CD4-positive, CD25-positive, alpha-beta regulatory T cell (primary cell): ENCODE data around the gene FIBCD1. TPM values are rescaled to one million over a fixed set of nuclear protein-coding genes. Genes with fewer than 3 reads are reported as not detected.
A peak's percentile ranks its signal among the peaks of the same experiment; 100 is the strongest.

Experiments used
- ATAC-seq, 2 donors: fragments of 150-1000 bp; cut with Tn5 transposase; one replicate each; pipeline ENCODE4 v1.10.0; 2021; ENCODE audit warnings: low read depth in 2 of 2, moderate number of reproducible peaks in 2 of 2, moderate library complexity in 1 of 2
- DNase-seq, 3 donors: peaks; one replicate each; pipeline versions ENCODE4 v3.0.0 to v3.0.0-alpha.2; 2012 to 2022; ENCODE audit warnings: mixed read lengths in 1 of 3
- H3K27ac ChIP-seq: one replicate; pipeline ENCODE4 v1.7.0; 2013; ENCODE audit warnings: mild to moderate bottlenecking, low read length; ENCODE audit not compliant: insufficient read depth, poor library complexity, severe bottlenecking
- H3K27me3 ChIP-seq: one replicate; pipeline ENCODE4 v1.7.0; 2013; ENCODE audit warnings: low read length; ENCODE audit not compliant: control insufficient read depth, insufficient read depth
- H3K36me3 ChIP-seq: one replicate; pipeline ENCODE4 v1.7.0; 2013; ENCODE audit warnings: mild to moderate bottlenecking, low read length, moderate library complexity; ENCODE audit not compliant: control insufficient read depth, insufficient read depth
- H3K4me1 ChIP-seq: 2 replicates; pipeline ENCODE4 v1.7.0; 2013; ENCODE audit warnings: mild to moderate bottlenecking, low read length; ENCODE audit not compliant: insufficient read depth, control insufficient read depth, poor library complexity, severe bottlenecking
- H3K4me3 ChIP-seq: one replicate; pipeline ENCODE4 v1.7.0; 2013; ENCODE audit warnings: low read depth, mild to moderate bottlenecking, low read length, moderate library complexity
- H3K9me3 ChIP-seq, 2 experiments: 1 replicate in 1 of 2; 2 replicates in 1 of 2; pipeline ENCODE4 v1.7.0; 2013; ENCODE audit warnings: low read length in 2 of 2, mild to moderate bottlenecking in 1 of 2, moderate library complexity in 1 of 2; ENCODE audit not compliant: control insufficient read depth in 2 of 2
- H3K27ac Mint-ChIP-seq, 3 donors: one replicate each; pipeline ENCODE4 v1.8.0; 2020 to 2022; ENCODE audit warnings: mild to moderate bottlenecking in 3 of 3, mixed read lengths in 3 of 3, moderate library complexity in 2 of 3
- H3K27me3 Mint-ChIP-seq: one replicate; pipeline ENCODE4 v1.8.0; 2022; ENCODE audit warnings: mild to moderate bottlenecking, mixed read lengths
- H3K36me3 Mint-ChIP-seq: one replicate; pipeline ENCODE4 v1.8.0; 2020; ENCODE audit warnings: mixed read lengths
- H3K4me1 Mint-ChIP-seq, 4 donors: one replicate each; pipeline ENCODE4 v1.8.0; 2020 to 2022; ENCODE audit warnings: mixed read lengths in 4 of 4, mild to moderate bottlenecking in 1 of 4
- H3K4me3 Mint-ChIP-seq, 4 donors: one replicate each; pipeline ENCODE4 v1.8.0; 2020 to 2022; ENCODE audit warnings: mild to moderate bottlenecking in 4 of 4, mixed read lengths in 4 of 4, moderate library complexity in 3 of 4
- H3K9me3 Mint-ChIP-seq, 7 donors: one replicate each; pipeline ENCODE4 v1.8.0; 2020 to 2022; ENCODE audit warnings: mixed read lengths in 7 of 7, mild to moderate bottlenecking in 3 of 7, moderate library complexity in 2 of 7
- polyA plus RNA-seq, 4 donors: library from polyadenylated mRNA; unstranded; fragments of 300-500 nt; fragmentation: Illumina TruSeq; gene quantifications; one replicate each; pipeline ENCODE4 v1.2.3, GENCODE V29; 2021
- total RNA-seq: library from RNA; stranded (reverse); gene quantifications from one replicate; pipeline ENCODE4 v1.2.3, GENCODE V29; 2022

FIBCD1 gene
- total and polyA plus RNA-seq, 5 donors from 2014 or later, result not detected

DNA sequence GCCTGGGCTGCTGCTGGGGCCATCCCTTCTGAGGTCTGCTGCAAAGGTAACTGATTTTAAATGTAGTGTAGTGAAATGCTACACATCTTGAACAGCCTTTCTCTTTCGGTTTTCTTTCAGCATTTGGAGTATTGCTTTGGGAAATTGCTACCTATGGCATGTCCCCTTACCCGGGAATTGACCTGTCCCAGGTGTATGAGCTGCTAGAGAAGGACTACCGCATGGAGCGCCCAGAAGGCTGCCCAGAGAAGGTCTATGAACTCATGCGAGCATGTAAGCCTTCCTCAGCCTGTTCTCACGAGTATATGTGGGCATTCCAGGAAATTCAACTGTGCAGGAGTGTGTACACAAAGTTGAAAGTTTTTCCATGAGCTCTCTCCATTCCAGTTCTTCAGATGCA lies 60.8 kb downstream of the FIBCD1 start:
- Mint-ChIP-seq H3K4me1 (no peaks in the 10 kb centered on the region), H3K36me3 (peaks cover 43% of the 10 kb centered on the region), H3K4me3 (no peak overlapping the region), H3K27me3 (no peaks in the 10 kb centered on the region), H3K9me3 (no peaks in the 10 kb centered on the region), H3K27ac (no peak overlapping the region)
- no peak overlapping the region for H3K4me3 ChIP-seq
- peaks cover 49% of the 10 kb centered on the region for H3K36me3 ChIP-seq
- H3K9me3 ChIP-seq, result no peaks in the 10 kb centered on the region
- H3K4me1 ChIP-seq, result no peaks in the 10 kb centered on the region
- ATAC-seq (no peak), DNase-seq (no peak)
- no peaks in the 10 kb centered on the region for H3K27me3 ChIP-seq
- H3K27ac ChIP-seq, result no peak overlapping the region

DNA sequence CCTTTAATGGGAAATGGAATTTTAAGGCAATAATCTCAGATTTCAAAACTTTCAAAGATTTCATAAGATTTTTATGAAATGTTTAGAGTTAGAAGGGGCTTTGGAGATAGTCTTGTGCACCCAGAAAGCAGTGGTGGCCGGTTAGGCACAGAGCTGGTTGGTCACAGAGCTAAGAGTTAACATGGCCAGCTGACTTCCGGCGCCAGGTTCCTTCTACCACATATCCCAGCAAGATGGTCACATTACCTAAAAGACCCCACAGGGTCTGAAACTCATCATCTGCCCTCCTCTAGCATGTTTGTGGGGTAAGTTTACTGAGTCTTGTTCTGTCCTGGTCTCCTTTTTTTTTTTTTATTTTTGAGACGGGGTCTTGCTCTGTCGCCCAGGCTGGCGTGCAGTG lies 61.7 kb downstream of the FIBCD1 start:
- H3K27ac Mint-ChIP-seq, result no peak overlapping the region
- Histone ChIP-seq H3K4me3 (no peak overlapping the region), H3K9me3 (no peaks in the 10 kb centered on the region), H3K27ac (no peak overlapping the region), H3K36me3 (peaks cover 58% of the 10 kb centered on the region), H3K4me1 (no peaks in the 10 kb centered on the region), H3K27me3 (no peaks in the 10 kb centered on the region)
- no peaks in the 10 kb centered on the region for H3K9me3 Mint-ChIP-seq
- no peak for DNase-seq
- no peak for ATAC-seq
- peaks cover 52% of the 10 kb centered on the region for H3K36me3 Mint-ChIP-seq
- H3K4me1 Mint-ChIP-seq, result no peaks in the 10 kb centered on the region
- peak overlapping the region in 1 of 4 donors; percentile 90 for H3K4me3 Mint-ChIP-seq
- no peaks in the 10 kb centered on the region for H3K27me3 Mint-ChIP-seq

DNA sequence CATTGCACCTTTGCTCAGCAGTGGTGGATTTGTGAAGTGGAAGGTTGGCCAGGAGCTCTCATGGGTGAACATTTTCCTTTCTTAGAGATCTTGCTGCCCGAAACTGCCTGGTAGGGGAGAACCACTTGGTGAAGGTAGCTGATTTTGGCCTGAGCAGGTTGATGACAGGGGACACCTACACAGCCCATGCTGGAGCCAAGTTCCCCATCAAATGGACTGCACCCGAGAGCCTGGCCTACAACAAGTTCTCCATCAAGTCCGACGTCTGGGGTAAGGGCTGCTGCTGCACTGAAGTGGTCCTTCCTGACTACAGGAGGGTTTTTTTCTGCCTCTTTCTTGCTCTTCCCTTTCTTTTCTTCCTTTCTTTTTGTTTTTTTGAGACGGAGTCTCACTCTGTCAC lies 64.3 kb downstream of the FIBCD1 start:
- DNase-seq (no peak), ATAC-seq (no peak)
- Histone ChIP-seq H3K9me3 (no peaks in the 10 kb centered on the region), H3K36me3 (peaks cover 43% of the 10 kb centered on the region), H3K27me3 (no peaks in the 10 kb centered on the region), H3K4me3 (no peak overlapping the region), H3K4me1 (no peaks in the 10 kb centered on the region), H3K27ac (no peak overlapping the region)
- H3K36me3 Mint-ChIP-seq, result peaks cover 45% of the 10 kb centered on the region
- H3K27me3 Mint-ChIP-seq, result no peaks in the 10 kb centered on the region
- H3K27ac Mint-ChIP-seq, result no peak overlapping the region
- H3K4me3 Mint-ChIP-seq, result no peak overlapping the region
- peaks cover 0 to 7% (median 1%) of the 10 kb centered on the region in 4 donors for H3K4me1 Mint-ChIP-seq
- no peaks in the 10 kb centered on the region for H3K9me3 Mint-ChIP-seq

DNA sequence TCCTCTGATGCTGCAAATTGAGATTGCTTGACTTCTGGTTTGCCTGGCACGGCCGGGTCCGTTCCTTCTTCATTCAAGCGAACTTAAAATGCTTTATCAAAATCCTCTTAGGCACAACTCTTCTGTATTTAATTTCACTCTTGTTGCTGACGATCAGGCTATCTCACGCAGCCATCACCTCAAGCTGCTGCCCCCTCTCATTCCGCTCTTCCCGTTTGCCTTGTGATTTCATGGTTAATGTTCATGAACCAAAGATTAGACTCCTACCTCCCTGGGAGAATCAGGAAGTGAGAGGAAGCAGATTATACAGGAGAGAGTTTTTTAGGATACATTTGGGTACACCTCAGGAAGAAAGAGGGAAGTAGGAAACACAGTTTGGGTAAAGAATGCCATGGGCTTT lies 65.1 kb downstream of the FIBCD1 start:
- Histone ChIP-seq H3K4me1 (no peaks in the 10 kb centered on the region), H3K27ac (no peak overlapping the region), H3K27me3 (no peaks in the 10 kb centered on the region), H3K4me3 (no peak overlapping the region), H3K9me3 (no peaks in the 10 kb centered on the region), H3K36me3 (peaks cover 36% of the 10 kb centered on the region)
- DNase-seq (no peak), ATAC-seq (no peak)
- H3K4me3 Mint-ChIP-seq, result no peak overlapping the region
- H3K4me1 Mint-ChIP-seq, result peaks cover 0 to 7% (median 1%) of the 10 kb centered on the region in 4 donors
- H3K36me3 Mint-ChIP-seq, result peaks cover 38% of the 10 kb centered on the region
- H3K27me3 Mint-ChIP-seq, result no peaks in the 10 kb centered on the region
- no peaks in the 10 kb centered on the region for H3K9me3 Mint-ChIP-seq
- no peak overlapping the region for H3K27ac Mint-ChIP-seq

DNA sequence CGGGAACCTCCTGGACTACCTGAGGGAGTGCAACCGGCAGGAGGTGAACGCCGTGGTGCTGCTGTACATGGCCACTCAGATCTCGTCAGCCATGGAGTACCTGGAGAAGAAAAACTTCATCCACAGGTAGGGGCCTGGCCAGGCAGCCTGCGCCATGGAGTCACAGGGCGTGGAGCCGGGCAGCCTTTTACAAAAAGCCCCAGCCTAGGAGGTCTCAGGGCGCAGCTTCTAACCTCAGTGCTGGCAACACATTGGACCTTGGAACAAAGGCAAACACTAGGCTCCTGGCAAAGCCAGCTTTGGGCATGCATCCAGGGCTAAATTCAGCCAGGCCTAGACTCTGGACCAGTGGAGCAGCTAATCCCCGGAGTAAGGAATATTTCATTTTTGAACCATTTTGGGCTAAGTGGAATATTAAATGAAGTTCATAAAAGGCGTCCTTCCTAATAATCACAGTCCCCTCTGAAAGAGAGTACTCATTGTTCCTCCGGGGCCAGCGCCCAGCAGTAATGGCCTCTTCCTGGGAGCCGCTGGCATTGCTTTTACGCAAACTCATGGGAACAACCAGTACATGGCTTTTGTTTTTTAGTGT lies 66.0 kb downstream of the FIBCD1 start:
- peaks cover 0 to 7% (median 1%) of the 10 kb centered on the region in 4 donors for H3K4me1 Mint-ChIP-seq
- DNase-seq (no peak), ATAC-seq (no peak)
- no peaks in the 10 kb centered on the region for H3K27me3 Mint-ChIP-seq
- no peak overlapping the region for H3K27ac Mint-ChIP-seq
- H3K36me3 ChIP-seq, result peaks cover 32% of the 10 kb centered on the region
- H3K27ac ChIP-seq, result no peak overlapping the region
- no peaks in the 10 kb centered on the region for H3K4me1 ChIP-seq
- no peak overlapping the region for H3K4me3 Mint-ChIP-seq
- H3K9me3 Mint-ChIP-seq, result no peaks in the 10 kb centered on the region
- H3K36me3 Mint-ChIP-seq, result peaks cover 37% of the 10 kb centered on the region
- no peaks in the 10 kb centered on the region for H3K27me3 ChIP-seq
- no peaks in the 10 kb centered on the region for H3K9me3 ChIP-seq
- no peak overlapping the region for H3K4me3 ChIP-seq

DNA sequence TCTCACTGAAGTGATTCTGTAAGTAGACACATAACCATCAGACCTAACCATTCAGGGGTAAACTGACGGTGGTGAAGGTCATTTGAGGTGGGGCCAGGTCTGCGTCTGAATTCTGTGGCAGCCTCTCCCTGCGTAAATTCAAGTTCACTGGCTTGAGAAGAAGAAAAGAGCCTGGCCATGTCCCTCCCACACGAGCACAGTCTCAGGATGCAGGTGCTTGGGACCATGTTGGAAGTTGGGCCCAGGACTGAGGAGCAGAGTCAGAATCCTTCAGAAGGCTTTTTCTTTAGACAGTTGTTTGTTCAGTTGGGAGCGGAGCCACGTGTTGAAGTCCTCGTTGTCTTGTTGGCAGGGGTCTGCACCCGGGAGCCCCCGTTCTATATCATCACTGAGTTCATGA lies 66.5 kb downstream of the FIBCD1 start:
- no peaks in the 10 kb centered on the region for H3K9me3 ChIP-seq
- H3K4me1 ChIP-seq, result no peaks in the 10 kb centered on the region
- no peak overlapping the region for H3K27ac ChIP-seq
- peaks cover 32% of the 10 kb centered on the region for H3K36me3 ChIP-seq
- H3K27ac Mint-ChIP-seq, result no peak overlapping the region
- peaks cover 37% of the 10 kb centered on the region for H3K36me3 Mint-ChIP-seq
- no peaks in the 10 kb centered on the region for H3K27me3 Mint-ChIP-seq
- no peak overlapping the region for H3K4me3 ChIP-seq
- H3K4me3 Mint-ChIP-seq, result no peak overlapping the region
- H3K4me1 Mint-ChIP-seq, result peaks cover 0 to 7% (median 1%) of the 10 kb centered on the region in 4 donors
- H3K9me3 Mint-ChIP-seq, result no peaks in the 10 kb centered on the region
- ATAC-seq (no peak), DNase-seq (no peak)
- no peaks in the 10 kb centered on the region for H3K27me3 ChIP-seq

DNA sequence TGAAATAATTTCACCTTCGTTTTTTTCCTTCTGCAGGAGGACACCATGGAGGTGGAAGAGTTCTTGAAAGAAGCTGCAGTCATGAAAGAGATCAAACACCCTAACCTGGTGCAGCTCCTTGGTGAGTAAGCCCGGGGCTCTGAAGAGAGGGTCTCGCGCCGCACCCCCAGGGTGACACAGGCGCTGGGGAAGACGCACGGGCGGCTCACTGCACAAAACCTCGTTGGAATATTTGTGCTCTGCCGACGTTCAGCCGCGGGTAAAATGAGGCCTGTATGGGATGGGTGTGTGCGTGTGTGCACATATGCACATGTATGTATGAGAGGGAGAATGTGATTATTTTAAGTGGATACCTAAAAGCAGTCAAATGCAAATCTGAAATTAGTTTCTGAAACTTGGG lies 67.0 kb downstream of the FIBCD1 start:
- Histone ChIP-seq H3K4me3 (no peak overlapping the region), H3K27me3 (no peaks in the 10 kb centered on the region), H3K9me3 (no peaks in the 10 kb centered on the region), H3K27ac (no peak overlapping the region), H3K4me1 (no peaks in the 10 kb centered on the region), H3K36me3 (peaks cover 32% of the 10 kb centered on the region)
- ATAC-seq (no peak), DNase-seq (no peak)
- no peak overlapping the region for H3K4me3 Mint-ChIP-seq
- H3K4me1 Mint-ChIP-seq, result peaks cover 0 to 7% (median 1%) of the 10 kb centered on the region in 4 donors
- H3K27ac Mint-ChIP-seq, result no peak overlapping the region
- H3K36me3 Mint-ChIP-seq, result peaks cover 37% of the 10 kb centered on the region
- H3K9me3 Mint-ChIP-seq, result no peaks in the 10 kb centered on the region
- H3K27me3 Mint-ChIP-seq, result no peaks in the 10 kb centered on the region

DNA sequence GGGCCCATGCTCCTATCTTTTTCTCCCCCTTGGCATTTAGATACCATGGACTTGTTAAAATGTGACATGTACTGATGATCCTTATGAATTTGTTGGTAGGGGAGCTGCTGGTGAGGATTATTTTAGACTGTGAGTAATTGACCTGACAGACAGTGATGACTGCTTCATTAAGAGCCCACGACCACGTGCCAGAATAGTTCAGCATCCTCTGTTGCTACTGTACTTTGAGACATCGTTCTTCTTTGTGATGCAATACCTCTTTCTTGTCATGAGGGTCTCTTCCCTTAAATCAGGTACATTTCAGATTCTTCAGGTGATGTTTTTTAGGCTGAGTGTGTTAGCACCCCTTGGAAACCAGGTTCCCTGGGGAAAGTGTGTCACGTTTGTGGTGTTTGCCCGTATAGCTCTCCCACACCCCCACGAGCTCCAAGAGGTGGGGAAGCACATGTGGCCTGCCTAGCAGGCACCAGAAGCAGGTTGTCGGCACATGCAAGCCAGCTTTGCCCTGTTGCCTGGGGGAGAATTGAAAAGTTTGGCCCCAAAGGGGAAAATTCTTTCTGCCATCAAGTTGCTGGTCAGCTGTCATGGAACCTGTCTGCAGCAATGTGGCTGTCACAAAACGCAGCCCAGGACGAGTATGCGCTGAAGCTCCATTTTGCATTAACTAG lies 67.5 kb downstream of the FIBCD1 start:
- peaks cover 0 to 8% (median 2%) of the 10 kb centered on the region in 4 donors for H3K4me1 Mint-ChIP-seq
- ATAC-seq, result no peak
- no peak for DNase-seq
- Histone ChIP-seq H3K36me3 (peaks cover 32% of the 10 kb centered on the region), H3K27me3 (no peaks in the 10 kb centered on the region), H3K27ac (no peak overlapping the region), H3K9me3 (no peaks in the 10 kb centered on the region), H3K4me3 (no peak overlapping the region), H3K4me1 (no peaks in the 10 kb centered on the region)
- no peak overlapping the region for H3K27ac Mint-ChIP-seq
- H3K27me3 Mint-ChIP-seq, result no peaks in the 10 kb centered on the region
- H3K9me3 Mint-ChIP-seq, result no peaks in the 10 kb centered on the region
- H3K4me3 Mint-ChIP-seq, result no peak overlapping the region
- H3K36me3 Mint-ChIP-seq, result peaks cover 37% of the 10 kb centered on the region
